ENCODE results near the gene KRTAP3-2.
"Not testable (repeated sequence)": the region's sequence is repeated elsewhere in the genome, so short reads cannot be mapped to it uniquely, and the experiment has no call there.

KRTAP3-2 gene

DNA sequence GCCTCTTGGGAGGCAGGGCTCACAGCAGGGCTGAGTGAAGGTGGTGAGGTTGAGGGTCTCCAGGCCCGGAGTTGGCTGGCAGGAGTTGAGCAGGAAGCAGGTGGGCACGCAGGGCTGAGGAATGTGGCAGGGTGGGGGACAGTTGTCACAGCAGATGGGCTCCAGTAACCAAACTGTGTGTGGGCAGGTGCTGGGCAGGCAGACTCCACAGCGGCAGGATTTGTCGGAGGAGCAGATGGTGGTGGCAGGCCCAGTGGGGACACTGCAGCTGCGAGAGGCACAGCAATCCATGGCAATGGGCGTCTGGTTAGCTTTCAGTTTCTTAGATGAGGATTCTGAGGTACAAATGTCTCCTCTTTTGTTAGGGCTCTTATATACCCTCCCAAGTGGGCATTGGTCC is at the start of gene KRTAP3-2:
Gene KRTAP3-2, minus strand, starts transcription at position 344 of the 400 bp plus-strand sequence. Its CDS starts 53 bp downstream, at position 291.
- FAIRE-seq = not testable (repeated sequence)

DNA sequence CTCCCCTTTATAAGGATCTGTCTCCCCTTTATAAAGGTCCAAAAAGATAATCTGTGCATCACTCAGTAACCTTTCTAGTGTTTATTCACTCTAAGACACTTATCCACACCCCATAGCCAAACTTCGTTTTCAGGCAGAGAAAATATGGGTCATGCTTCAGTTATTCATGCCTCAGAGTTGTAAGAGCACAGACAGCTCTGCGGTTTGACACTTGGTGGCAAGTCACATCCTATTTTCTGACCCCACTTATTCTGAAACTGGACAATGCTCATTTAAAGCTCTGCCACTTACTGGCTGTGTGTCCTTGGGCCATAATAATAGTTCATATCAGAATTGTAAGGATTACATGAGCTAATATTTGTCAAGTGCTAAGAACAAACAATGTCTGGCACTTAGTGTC is 49.4 kb upstream of the KRTAP3-2 start:
- peak; percentile 23 for FAIRE-seq

DNA sequence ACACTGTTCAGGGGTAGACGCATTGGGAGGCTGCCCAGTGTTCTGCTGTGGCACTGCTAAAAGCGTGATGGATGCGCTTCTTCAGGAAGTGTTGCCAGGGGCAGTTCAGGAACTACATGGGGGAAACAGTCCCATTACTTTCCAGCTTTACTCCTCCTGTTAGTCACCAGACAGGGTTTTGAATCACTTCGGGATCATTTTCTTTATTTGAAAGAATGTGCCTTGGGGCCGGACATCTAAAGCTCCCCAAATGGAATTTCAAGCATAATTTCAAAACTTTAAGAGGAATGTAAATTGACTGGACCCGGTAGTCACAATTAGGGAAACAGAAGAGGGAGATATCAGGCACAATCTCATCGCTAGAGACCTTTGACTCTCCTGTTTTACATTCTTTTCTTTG is 48.7 kb upstream of the KRTAP3-2 start:
- FAIRE-seq = peak; percentile 85

DNA sequence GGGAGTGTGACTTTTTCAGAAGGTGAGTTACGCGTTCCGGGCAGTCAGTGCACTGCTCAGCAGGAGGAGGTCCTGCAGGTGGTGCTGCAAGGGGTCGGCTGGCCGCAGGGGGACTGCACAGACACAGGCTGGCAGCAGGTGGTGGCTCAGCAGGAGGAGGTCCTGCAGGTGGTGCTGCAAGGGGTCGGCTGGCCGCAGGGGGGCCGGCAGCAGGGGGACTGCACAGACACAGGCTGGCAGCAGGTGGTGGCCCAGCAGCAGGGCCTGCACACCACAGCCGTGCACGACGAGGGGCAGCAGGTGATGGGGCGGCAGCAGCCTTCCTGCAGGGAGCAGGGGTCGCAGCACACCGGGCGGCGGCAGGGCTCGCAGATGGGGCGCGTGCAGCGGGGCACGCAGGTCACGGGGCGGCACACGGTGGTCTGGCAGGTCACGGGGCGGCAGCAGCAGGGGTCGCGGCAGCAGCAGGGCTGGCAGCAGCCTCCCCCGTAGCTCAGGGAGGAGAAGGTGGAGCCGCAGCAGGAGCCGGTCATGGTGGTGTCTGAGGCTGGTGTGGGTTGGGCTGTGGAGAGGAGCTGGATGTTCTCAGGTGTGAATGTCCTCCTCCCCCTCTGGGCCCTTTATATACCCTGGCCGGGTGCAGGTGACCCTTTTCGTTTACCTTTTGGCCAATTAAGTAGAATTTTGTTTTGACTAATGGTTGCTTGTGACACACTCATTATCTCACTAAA is 47.2 kb upstream of the KRTAP3-2 start, which contains the start of gene KRTAP2-1:
Gene KRTAP2-1, minus strand, starts transcription at position 582 of the 731 bp plus-strand sequence. Its CDS starts 49 bp downstream, at position 533.
- not testable (repeated sequence) for FAIRE-seq

DNA sequence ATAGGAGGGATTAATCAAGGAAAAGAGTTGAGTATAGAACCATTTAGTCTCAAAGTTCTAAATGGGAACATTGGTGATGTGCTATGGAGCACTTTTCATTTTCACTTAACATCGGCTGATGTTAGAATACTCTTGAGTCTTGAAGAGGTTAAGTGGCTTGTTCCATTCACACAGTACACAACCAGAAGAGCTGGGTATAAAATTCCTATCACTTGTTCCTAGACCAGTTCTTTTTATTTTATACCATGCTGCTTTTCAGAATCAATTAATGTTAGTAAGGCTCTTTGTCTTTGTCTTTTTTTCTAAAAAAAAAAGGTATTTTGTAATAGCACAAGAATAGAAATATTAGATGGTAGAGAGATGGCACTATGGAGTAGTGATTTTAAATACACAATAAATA is 43.2 kb upstream of the KRTAP3-2 start:
- no peak for FAIRE-seq

DNA sequence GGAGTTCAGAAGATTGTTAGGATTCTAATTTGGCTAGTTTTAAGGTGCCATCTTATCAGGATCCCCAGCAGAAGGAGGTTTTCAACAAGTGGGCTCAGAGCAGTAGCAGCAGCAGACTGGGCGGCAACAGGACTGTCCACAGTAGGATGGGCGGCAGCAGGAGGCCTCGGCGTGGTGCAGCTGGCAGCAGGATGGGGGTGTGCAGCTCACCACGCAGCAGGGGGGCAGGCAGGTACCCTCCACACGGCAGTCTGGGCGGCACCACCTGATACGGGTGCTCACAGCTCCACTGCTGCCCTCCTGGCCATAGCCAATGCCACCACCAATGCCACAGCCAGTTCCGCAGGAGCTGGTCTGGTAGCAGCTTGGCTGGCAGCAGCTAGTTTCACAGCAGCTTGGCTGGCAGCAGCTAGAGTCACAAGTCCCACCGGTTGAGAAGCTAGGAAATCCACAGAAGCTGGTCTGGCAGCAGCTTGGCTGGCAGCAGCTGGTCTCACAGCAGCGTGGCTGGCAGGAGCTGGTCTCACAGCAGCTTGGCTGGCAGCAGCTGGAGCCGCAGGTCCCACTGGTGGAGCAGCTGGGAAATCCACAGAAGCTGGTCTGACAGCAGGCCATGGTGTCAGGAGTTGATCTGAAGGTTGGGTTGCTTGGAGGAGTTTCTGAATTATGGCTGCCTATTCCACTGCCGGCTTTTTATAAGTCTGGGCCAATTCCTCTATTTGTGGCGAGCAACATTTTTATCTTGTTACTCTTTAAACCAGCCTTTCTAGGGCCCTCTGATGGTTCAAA is 41.3 kb upstream of the KRTAP3-2 start, which contains the start of gene KRTAP1-1:
Gene KRTAP1-1, minus strand, starts transcription at position 668 of the 789 bp plus-strand sequence. Its CDS starts 53 bp downstream, at position 615.
- not testable (repeated sequence) for FAIRE-seq

DNA sequence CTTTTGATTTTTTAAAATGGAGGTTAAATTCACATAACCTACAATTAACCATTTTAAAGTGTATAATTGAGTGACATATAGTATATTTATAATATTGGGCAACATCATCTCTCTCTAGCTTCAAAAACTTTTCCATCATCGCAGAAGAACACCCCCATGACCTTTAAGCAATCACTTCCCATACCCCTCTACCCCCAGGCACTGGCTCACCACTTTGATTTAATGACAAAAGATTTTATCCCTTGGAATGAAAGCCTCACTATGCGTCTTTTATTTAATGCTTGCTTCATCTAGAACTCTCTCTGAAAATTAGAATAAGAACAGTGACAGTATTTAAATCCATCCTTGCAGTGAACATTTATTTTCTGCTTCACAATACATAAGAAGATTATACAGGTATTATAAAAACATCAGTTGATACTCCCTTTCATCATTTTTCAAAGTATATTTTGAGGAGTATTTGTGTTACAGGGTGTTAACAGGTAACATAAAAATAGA is 38.2 kb upstream of the KRTAP3-2 start:
- FAIRE-seq = no peak

DNA sequence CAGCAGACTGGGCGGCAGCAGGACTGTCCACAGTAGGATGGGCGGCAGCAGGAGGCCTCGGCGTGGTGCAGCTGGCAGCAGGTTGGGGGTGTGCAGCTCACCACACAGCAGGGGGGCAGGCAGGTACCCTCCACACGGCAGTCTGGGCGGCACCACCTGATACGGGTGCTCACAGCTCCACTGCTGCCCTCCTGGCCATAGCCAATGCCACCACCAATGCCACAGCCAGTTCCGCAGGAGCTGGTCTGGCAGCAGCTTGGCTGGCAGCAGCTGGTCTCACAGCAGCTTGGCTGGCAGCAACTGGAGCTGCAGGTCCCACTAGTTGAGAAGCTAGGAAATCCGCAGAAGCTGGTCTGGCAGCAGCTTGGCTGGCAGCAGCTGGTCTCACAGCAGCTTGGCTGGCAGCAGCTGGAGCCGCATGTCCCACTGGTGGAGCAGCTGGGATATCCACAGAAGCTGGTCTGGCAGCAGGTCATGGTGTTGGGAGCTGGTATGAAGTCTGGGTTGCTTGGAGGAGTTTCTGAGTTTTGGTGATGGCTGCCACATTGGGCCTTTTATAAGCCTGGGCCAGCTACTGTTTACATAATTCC is 34.7 kb upstream of the KRTAP3-2 start, which contains the start of gene KRTAP1-3:
Gene KRTAP1-3, minus strand, starts transcription at position 529 of the 590 bp plus-strand sequence. Its CDS starts 53 bp downstream, at position 476.
- FAIRE-seq = not testable (repeated sequence)

DNA sequence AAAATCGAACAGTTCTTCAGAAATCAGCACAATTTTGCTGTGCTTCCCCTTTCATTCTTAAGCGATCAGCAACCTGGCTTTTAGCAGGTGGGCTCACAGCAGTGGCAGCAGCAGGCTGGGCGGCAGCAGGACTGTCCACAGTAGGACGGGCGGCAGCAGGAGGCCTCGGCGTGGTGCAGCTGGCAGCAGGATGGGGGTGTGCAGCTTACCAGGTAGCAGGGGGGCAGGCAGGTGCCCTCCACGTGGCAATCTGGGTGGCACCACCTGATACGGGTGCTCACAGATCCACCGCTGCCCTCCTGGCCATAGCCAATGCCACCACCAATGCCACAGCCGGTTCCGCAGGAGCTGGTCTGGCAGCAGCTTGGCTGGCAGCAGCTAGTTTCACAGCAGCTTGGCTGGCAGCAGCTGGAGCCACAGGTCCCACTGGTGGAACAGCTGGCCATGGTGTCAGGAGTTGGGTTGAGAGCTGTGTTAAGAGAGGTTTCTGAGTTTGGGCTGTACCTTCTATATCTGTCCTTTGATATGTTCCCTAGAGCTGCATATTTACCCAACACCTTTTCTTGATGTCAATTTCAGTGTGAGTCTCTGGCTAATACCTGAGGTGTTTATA is 30.0 kb upstream of the KRTAP3-2 start, which contains the start of gene KRTAP1-4:
Gene KRTAP1-4, minus strand, starts transcription at position 563 of the 613 bp plus-strand sequence. Its CDS starts 117 bp downstream, at position 446.
- no peak for FAIRE-seq

DNA sequence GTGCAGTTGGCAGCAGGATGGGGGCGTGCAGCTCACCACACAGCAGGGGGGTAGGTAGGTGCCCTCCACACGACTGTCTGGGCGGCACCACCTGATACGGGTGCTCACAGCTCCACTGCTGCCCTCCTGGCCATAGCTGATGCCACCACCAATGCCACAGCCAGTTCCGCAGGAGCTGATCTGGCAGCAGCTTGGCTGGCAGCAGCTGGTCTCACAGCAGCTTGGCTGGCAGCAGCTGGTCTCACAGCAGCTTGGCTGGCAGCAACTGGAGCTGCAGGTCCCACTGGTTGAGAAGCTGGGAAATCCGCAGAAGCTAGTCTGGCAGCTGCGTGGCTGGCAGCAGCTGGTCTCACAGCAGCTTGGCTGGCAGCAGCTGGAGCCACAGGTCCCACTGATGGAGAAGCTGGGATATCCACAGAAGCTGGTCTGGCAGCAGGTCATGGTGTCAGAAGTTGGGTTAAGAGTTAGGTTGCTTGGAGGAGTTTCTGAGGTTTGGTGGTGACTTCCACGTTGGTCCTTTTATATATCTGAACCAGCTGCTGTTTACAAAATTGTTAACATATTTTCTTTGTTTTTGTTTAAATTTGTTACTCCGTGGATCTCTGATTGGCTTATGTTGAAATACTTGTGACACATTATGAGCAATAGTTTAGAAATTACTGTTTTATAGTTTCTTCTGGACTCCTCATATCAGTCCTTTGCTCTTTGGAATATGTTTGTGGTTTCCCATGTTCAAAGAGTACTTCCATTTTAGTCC is 27.2 kb upstream of the KRTAP3-2 start, which contains the start of gene KRTAP1-5:
Gene KRTAP1-5, minus strand, starts transcription at position 494 of the 757 bp plus-strand sequence. Its CDS starts 53 bp downstream, at position 441.
- FAIRE-seq = no peak

DNA sequence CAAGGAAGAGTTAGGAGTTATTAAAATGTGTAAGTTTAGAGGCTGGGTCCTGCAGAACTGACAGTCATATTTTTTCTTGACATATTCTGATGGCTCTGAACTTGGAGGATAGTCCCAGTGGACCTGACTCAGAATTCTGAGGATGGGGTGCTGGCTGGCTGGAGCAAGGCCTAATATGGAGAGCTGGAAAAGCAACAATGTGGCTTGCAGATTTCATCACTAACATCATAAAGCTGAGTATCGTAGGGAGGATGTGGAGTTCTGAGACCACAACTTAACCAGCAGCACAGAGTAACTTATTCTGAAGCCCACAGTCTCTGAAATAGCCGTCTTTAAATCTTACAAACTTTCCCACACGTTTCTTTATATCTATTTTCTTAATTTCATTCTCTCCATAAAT is 25.0 kb upstream of the KRTAP3-2 start:
- FAIRE-seq = no peak

DNA sequence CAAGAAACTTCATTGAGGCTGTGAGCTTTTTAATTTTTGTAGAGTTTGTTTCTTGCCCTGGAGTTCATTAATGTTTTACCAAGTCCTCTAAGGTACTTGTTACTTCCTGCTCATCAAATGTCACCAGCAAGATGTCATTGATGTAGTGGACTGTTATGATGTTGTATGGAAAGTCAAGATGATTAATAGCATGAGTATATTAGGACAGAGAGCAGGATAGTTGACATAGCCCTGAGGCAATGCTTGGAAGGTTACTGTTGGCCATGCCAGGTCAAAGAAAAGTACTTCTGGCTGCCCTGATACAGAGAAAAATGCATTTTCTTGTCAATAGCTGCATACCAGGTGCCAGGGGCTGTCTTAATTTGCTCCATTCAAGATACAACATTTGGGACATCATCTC is 20.6 kb upstream of the KRTAP3-2 start:
- FAIRE-seq = no peak

DNA sequence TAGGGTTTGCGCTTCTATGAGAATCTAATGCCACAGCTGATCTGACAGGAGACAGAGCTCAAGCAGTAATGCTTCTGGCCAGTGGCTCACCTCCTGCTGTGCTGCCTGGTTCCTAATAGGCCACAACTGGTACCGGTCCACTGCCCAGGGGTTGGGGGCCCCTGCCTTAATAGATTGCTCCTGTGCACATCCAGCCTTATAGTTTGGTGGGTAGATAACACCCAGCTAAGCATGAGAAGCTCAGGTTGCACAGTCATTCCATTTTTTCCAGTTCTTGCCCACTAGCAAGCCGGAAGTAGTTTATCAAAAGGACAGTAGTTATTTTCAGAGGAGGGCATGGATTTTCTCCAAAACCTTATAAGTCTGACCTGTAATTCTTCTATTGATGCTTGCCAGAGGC is 19.7 kb upstream of the KRTAP3-2 start:
- no peak for FAIRE-seq

DNA sequence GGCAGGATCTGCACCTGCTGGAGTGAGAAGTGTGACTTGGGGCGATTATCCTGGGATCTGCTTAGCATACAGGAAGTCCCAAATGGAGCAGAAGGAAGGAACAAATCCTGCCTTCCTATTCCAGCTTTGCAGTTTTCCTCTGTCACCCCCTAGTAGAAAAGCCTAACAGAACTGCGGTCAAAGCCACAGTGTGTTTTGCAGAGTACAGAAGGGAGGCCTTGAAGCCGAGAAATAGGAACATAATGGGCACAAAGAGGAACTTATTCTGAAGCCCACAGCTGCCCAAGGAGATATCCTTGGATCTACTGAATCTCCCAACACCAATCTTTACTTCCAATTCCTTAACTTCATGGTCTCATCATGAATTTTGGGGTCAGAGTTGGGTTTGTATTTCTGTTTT is 18.8 kb upstream of the KRTAP3-2 start:
- no peak for FAIRE-seq

DNA sequence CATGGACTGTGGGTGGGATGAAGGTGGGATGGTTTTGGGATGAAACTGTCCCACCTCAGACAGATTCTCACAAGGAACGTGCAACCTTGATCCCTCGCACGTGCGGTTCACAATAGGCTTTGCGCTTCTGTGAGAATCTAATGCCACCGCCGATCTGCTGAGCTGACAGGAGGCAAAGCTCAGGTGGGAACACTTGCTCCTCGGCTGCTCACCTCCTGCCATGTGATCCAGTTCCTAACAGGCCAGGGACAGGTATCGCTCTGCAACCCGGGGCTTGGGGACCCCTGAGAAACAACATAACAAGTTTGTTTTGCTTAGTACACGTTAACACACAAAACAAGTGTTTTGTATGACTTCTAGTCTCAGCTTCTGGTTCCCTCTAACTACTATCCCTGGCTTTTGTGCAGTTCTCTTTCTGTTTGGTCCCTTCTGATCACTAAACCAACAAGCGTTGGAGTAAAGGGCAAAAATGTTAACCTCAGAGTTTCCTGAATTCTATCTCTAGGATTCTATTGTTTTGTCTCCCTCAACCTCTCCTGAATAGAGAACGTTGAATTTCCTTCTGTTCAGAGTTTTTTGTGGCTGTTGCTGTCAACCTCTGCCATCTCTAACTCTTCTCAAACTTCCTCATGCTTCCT is 17.0 kb upstream of the KRTAP3-2 start:
- no peak for FAIRE-seq

DNA sequence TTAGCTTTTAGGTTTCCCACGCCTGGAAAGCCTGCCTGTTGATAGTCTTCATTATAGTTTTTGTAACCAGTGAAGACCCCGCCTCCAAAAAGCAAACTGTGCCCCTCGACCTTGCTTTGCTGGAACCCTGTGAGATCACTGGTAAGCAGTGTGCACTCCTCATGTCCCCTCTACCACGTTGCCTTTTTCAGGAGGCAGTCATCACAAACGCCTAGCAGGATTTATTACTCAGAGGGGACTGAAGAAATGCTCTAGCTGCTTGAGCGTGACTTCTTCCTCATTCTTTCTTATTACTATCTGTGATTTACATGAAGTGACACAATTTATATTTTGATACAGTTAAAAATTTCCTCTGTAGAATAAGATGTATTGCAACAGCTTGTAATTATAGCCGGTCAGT is 15.7 kb upstream of the KRTAP3-2 start:
- no peak for FAIRE-seq

DNA sequence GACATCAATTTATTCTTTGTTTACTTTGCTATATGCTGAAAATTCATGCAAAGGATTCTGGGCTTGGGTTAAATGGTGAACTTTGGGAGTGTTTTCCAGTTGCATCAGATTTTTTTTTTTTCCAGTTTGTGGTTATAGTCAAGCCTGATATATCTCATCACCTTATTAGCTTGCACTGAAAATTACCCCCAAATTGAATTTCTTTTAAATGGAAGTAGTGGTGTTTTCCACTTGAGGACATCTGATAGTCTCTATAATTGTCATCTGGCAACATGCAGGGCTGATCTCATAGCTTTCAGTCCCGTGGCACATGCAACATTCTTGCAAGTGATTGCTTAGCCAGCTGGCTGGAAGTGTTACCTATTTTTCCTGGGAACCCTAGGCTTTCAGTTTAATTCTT is 13.9 kb upstream of the KRTAP3-2 start:
- FAIRE-seq = no peak

DNA sequence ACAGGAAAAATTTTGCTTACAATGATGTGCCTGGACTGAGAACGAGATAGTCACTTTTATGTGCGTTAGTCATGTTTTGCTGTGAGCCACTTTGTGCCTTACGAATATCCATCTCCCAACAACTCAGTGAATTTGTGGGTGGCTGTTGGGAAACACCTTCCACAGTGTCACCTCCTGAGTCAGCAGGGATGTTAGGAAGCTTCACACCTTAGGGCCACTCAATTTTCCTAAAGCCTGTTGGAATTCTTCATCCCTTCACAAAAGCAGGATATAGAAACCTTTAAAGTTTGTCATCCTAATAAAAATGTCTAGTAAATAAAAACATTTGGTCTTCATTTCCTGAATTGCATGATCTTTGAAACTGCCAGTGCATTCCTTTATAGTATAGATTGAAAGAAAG is 13.5 kb upstream of the KRTAP3-2 start:
- peak; percentile 64 for FAIRE-seq

DNA sequence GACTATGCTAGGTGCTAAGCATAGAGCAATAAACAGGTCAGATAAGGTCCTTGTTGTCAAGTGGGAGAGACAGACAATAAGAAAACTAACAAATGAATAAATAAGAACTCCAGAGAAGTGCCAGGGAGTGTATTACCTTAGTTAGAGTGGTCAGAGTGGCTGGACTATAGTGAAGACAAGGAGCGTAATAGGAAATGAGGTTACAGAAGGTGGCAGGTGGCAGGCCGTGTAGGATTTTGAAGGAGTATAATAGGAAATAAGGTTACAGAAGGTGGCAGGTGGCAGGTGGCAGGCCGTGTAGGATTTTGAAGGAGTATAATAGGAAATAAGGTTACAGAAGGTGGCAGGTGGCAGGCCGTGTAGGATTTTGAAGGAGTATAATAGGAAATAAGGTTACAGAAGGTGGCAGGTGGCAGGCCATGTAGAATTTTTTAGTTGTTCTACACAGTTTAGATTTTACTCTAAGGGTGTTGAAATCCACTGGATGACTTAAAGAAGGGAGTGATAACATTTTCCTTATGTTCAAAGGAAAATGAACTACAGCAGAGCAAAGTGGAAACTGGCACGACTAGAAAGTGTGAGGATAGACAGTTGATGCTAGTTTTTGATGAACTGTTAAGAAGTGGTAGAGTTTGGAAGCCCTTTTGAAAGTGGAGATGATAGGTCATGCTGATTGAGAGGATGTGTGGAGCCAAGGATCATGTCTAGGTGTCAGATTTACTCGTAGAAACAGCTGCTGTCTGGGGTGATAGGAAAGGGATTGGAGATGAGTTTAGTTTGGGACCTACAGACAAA is 12.8 kb upstream of the KRTAP3-2 start:
- no peak for FAIRE-seq

DNA sequence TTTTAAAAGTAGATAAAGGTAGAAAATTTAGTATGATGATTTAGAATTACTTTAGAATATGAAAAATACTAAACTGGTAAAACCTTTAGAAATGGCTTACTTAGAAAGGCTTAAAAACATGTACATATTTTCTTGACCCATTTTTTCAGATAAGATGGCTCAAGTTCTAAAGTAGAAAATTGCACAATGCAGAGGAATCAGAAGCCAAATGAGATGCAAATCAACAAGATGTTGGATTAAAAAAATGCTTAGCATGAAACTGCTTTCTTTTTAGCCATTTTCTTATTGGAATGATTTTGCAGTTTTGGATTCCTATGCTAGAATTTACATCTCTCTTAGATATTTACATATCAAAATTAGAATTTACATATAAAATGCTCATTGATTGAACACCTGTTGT is 10.7 kb upstream of the KRTAP3-2 start:
- no peak for FAIRE-seq

Data from G401.6 (cell line).